Right lobe of liver (tissue), 6 donors: ENCODE results near the gene ZMYND8. TPM values are rescaled to one million over a fixed set of nuclear protein-coding genes. Genes with fewer than 3 reads are reported as not detected.

Experiments used
- ATAC-seq, 4 donors: fragments of 200-7000 bp; cut with Tn5 transposase; one replicate each; pipeline ENCODE4 v1.9.1; 2020; ENCODE audit warnings: mild to moderate bottlenecking in 4 of 4, moderate library complexity in 4 of 4
- DNase-seq, 3 donors: peaks; one replicate each; pipeline ENCODE4 v3.0.0-alpha.2; 2020
- H3K27ac ChIP-seq, 3 donors: fragments of 200-600 bp; one replicate each; pipeline ENCODE4 v1.8.0; 2022
- H3K27me3 ChIP-seq, 2 donors: fragments of 200-600 bp; one replicate each; pipeline ENCODE4 v1.8.0; 2022
- H3K36me3 ChIP-seq, 4 donors: fragments of 200-600 bp; sonication (generic) in 1 of 4; one replicate each; pipeline versions ENCODE4 v1.5.1 to v1.8.0; 2017 to 2022; ENCODE audit warnings: control low read depth in 1 of 4
- H3K4me1 ChIP-seq, 4 donors: fragments of 200-600 bp; sonication (generic) in 1 of 4; one replicate each; pipeline versions ENCODE4 v1.5.1 to v1.8.0; 2017 to 2022; ENCODE audit warnings: control low read depth in 1 of 4
- H3K4me3 ChIP-seq, 3 donors: fragments of 200-600 bp; one replicate each; pipeline ENCODE4 v1.8.0; 2022
- H3K9me3 ChIP-seq, 4 donors: fragments of 200-600 bp; sonication (generic) in 1 of 4; one replicate each; pipeline versions ENCODE4 v1.5.1 to v1.8.0; 2017 to 2022; ENCODE audit warnings: control low read depth in 1 of 4
- CTCF ChIP-seq, 4 donors: fragments of 200-600 bp in 3 of 4; fragments of 450-650 bp in 1 of 4; IDR thresholded peaks; one replicate each; pipeline versions ENCODE4 v1.5.1 to v1.8.0; 2016 to 2022; ENCODE audit warnings: antibody characterized with exemption in 4 of 4, mild to moderate bottlenecking in 2 of 4
- POLR2A ChIP-seq: fragments of 450-650 bp; IDR thresholded peaks from one replicate; pipeline ENCODE4 v1.6.1; 2017; ENCODE audit warnings: antibody characterized with exemption, mild to moderate bottlenecking
- WGBS: methylation state at CpG from one replicate; pipeline ENCODE4 v1.1.6; 2018; ENCODE audit warnings: low coverage, low lambda C conversion rate; ENCODE audit not compliant: insufficient coverage; ENCODE audit errors: missing lambda C conversion rate; 5-methylcytosine and 5-hydroxymethylcytosine counted together
- intact Hi-C, 2 donors: fragments of 100-400 bp; cut with DNase I; formaldehyde crosslinking; loops; one replicate each; pipeline versions ENCODE4 v1.11.2 to v1.14.1; 2022
- total RNA-seq, 6 experiments: library from RNA; depleted of rRNA in 2 of 6; stranded (reverse); fragments of >200 nt in 2 of 6; fragmentation: NEBNext Ultra II Directional in 3 of 6; extraction: Animal tissue kit (Norgen Biotek cat#: 25700) in 3 of 6; gene quantifications; one replicate each; pipeline versions ENCODE4 v1.1.0 to v1.2.4, GENCODE V29; 2016 to 2023
- donor health status: DM: no; HTN: yes; CAD: no.
- donor health status: DM: no; HTN: no; CAD: no.
- donor health status: DM: no; HTN: no; CAD: no.
- donor health status: DM: no; HTN: yes; CAD: no.
- donor health status: DM: no; HTN: yes; CAD: no.

The ZMYND8 gene
- total RNA-seq, 6 experiments from 2014 or later, result 7.8 to 25.7 (median 13.8) TPM

- TF ChIP-seq POLR2A, result no peak
- TF ChIP-seq CTCF (IDR thresholded peaks at IDR 0.05), result no peak
- no peaks in the 10 kb centered on the region for H3K4me1 ChIP-seq
- WGBS, result 69% methylated on average over 5 of the region's 9 CpGs
- H3K27ac ChIP-seq, result no peak overlapping the region
- no peaks in the 10 kb centered on the region for H3K9me3 ChIP-seq
- intact Hi-C loops, result no loop called here
- no peaks in the 10 kb centered on the region for H3K36me3 ChIP-seq
- no peak overlapping the region for H3K4me3 ChIP-seq
- no peaks in the 10 kb centered on the region for H3K27me3 ChIP-seq
- ATAC-seq, result no peak
- DNase-seq, result no peak
Measured at GRCh38 chr20:47183367-47183766, 173.1 kb downstream of the ZMYND8 start.

- Histone ChIP-seq H3K27ac (no peak overlapping the region), H3K4me3 (no peak overlapping the region), H3K36me3 (no peaks in the 10 kb centered on the region), H3K4me1 (no peaks in the 10 kb centered on the region), H3K9me3 (no peaks in the 10 kb centered on the region), H3K27me3 (no peaks in the 10 kb centered on the region)
- intact Hi-C loops, result no loop called here
- ATAC-seq (peak in 2 of 4 donors; percentile 43 to 66), DNase-seq (no peak)
- TF ChIP-seq CTCF (IDR thresholded peaks at IDR 0.05) (no peak), POLR2A (no peak)
- 69% methylated on average over 5 of the region's 5 CpGs for WGBS
Measured at GRCh38 chr20:47181056-47181862, 175.2 kb downstream of the ZMYND8 start.

- Histone ChIP-seq H3K4me1 (no peaks in the 10 kb centered on the region), H3K27me3 (no peaks in the 10 kb centered on the region), H3K4me3 (no peak overlapping the region), H3K36me3 (no peaks in the 10 kb centered on the region), H3K9me3 (no peaks in the 10 kb centered on the region), H3K27ac (no peak overlapping the region)
- TF ChIP-seq CTCF (IDR thresholded peaks at IDR 0.05), result no peak
- TF ChIP-seq POLR2A, result no peak
- intact Hi-C loops, result loop anchor here in 1 of 2 donors (10.0 kb wide), 1 partner anchor 446 kb away; no protein-coding TSS in a partner anchor
- DNase-seq, result no peak
- no peak for ATAC-seq
Measured at GRCh38 chr20:47179267-47179666, 177.2 kb downstream of the ZMYND8 start.

- Histone ChIP-seq H3K4me3 (no peak overlapping the region), H3K4me1 (no peaks in the 10 kb centered on the region), H3K9me3 (no peaks in the 10 kb centered on the region), H3K36me3 (no peaks in the 10 kb centered on the region), H3K27ac (no peak overlapping the region), H3K27me3 (no peaks in the 10 kb centered on the region)
- ATAC-seq (no peak), DNase-seq (no peak)
- no peak for TF ChIP-seq POLR2A
- TF ChIP-seq CTCF (IDR thresholded peaks at IDR 0.05), result no peak
- WGBS, result 65% methylated on average over 1 of the region's 1 CpG
- intact Hi-C loops, result loop anchor here in 1 of 2 donors (10.0 kb wide), 1 partner anchor 446 kb away; no protein-coding TSS in a partner anchor
Measured at GRCh38 chr20:47178851-47179250, 177.6 kb downstream of the ZMYND8 start.
